ENCODE measurements around the gene BUD23.
A peak's percentile ranks its signal among the peaks of the same experiment; 100 is the strongest.
"Not testable (repeated sequence)": the region's sequence is repeated elsewhere in the genome, so short reads cannot be mapped to it uniquely, and the experiment has no call there.

Gene BUD23

DNA sequence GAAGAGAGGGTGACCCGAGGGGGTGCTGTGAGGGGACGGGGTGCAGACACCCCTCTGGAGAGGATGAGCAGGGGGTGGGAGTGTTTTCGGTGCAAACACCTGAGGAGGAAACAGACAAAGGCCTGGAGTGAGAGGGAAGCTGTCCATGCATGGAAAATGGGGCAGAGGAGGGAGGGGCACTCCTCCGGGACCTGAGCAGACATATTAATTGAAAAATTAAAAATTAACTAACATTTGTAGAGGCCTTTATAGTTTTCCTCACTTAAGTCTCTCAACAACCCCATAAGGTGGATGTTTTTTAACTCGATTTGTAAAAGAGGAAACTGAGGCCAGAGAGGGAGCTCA lies 14.5 kb upstream of the BUD23 start:
- DNase-seq: no peak

DNA sequence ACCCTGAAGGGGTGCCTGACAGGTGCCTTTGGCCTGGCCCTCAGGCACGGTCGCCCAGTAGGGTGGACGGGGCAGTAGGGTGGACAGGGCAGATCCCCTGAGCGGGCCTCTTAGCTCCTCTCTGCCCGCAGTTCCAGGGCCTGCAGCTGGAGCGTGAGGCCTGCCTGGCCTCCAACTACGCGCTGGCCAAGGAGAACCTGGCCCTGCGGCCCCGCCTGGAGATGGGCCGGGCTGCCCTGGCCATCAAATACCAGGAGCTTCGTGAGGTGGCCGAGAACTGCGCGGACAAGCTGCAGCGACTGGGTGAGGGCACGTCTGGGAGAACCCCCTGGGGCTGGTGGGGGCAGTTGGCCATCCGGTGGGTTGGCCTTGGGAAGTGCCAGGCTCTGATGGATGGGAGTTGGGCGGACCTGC lies 14.1 kb upstream of the BUD23 start:
- no peak for DNase-seq

DNA sequence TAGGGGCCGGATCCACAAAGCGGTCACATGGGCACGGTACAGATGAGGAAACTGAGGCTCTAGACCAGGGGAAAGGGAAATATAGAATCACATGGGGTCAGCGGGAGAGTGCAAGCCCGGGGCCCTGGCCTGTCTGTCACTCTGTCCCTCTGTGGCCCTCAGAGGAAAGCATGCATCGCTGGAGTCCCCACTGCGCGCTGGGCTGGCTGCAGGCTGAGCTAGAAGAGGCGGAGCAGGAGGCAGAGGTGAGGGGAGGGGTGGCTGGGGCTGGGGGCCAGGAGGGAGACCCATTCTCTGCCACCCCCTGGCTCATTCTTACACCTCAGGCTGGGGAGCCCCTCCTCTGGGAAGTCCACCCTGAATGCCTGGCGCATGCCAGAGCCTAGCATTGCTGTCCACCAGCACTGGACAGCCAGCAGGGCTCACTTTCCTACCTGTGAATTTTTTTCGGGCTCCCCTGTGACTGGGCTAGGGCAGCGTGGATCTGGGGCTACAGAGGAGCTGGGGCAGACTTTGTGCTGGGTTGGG lies 13.5 kb upstream of the BUD23 start:
- DNase-seq: no peak

DNA sequence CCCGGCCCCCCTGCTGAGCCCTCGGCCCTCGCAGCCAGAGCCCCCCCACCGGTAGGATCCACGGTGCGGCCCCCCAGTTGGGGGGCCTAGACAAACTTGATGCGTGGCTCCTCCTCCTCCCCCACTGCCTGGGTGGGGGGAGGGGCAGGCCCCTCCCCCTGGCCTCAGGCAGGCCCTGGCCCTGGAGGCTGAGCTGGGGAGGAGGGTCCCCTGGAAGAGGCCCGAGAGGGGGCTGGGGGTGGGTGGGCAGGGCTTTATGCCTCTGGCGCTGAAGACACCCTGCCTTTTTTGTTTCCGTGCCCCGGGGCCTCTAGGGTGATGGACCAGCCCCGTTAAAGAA lies 12.1 kb upstream of the BUD23 start:
- DNase-seq: no peak

DNA sequence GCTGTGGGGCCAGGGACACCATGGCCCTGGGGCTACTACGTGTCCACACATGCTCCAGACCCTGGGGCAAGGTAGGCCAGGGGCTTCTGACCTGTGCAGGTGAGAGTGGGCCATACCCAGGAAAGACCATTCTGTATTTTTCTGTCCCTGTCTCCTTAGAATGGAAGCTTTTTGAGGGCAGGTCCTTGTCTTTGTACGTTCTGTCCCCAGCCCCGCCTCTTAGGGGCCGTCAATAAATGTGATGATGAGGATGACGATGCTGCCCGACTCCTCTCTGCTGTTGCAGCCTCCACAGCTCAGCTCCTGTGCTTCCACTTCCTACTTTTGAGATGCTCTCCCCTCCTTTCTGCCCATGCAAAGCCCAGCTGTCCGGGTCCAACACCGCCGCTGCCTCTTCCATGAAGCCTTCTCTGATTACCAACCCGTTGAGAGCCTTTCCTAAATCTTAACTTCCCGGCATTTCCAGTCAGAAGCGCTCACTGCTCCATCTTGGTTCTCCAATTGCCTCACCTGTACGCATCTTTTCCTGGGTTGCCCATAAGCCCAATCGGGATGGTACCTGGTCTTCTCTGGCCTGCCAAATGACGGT lies 11.4 kb upstream of the BUD23 start:
- DNase-seq: no peak

DNA sequence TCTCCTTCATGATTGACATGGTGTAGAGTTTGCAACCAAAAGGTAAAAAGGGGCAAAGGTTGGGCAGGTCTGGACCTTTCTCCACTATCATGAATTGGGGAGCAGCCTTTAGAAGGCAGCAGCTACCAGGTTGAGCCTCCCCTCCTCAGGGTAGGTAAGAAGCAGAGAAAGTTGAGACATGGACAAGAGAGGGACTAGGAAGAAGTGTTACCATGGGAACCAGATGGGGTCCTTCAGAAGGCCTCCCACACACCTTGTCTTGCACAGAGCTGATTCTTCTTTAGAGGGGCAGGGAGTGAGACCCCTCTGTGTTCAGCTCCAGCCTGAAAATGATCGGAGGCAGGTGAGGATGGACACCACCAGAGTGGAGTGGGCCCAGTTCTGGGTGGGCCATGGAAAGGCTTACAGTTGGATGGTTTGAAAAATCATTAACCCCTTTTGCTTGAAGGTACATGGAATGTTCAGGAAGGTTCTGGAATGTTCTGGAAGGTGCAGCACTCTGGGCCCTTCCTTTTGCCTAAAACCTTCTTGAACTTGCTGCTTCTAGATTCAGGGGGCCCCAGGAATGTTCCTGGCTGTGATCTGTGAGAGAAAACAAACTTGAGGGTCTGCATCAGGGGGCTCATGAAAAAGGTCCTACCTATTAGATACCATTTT lies 8.8 kb upstream of the BUD23 start:
- no peak for DNase-seq

DNA sequence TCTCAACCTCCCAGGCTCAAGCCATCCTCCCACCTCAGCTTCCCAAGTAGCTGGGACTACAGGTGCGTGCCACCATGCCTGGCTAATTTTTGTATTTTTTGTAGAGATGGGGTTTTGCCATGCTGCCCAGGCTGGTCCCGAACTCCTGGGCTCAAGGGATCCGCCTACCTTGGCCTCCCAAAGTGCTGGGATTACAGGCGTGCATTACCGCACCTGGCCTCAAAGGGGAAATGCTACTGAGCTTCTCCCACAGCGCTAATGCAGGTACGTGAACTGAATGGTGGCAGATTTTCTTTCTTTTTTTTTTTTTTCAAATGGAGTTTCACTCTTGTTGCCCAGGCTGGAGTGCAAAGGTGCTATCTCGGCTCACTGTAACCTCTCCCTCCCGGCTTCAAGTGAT lies 7.3 kb upstream of the BUD23 start:
- not testable (repeated sequence) for DNase-seq

DNA sequence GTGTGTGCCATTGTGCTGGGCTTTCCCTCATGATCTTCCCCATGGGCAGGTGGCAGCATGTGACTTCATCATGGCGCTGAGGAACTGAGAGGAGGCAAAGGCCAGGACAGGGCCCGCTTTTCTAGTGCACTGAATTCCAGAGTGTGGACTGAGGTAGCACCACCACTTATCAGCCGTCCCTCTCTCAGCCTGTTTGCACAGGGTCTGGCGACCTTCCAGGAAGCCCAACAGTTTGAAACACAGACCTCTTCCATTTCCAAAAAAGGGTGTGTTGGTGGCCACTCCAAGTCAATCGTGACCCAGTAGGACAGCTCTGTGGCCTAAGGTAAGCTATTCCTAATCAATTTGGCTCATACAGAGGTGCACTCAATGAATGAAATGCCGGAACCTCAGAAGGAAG lies 4.5 kb upstream of the BUD23 start:
- DNase-seq: no peak

DNA sequence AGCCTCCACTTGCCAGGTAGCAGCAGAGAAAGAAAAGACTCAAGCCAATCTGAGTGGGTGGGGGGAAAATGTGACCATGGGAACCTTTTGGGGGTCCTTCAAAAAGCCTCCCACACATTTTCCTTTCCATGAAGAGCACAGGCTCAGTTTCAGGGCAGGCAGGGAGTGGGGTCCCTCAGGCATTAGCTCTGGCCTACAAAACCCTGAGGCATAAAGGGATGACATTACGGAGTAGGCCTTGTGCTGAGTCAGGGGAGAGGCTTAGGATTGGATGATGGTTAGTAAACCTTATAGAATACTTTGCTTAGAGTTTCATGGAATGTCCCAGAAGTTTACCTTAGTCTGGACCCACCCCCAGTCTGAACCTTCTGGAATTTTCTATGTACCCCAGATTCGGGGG lies 3.7 kb upstream of the BUD23 start:
- no peak for DNase-seq

DNA sequence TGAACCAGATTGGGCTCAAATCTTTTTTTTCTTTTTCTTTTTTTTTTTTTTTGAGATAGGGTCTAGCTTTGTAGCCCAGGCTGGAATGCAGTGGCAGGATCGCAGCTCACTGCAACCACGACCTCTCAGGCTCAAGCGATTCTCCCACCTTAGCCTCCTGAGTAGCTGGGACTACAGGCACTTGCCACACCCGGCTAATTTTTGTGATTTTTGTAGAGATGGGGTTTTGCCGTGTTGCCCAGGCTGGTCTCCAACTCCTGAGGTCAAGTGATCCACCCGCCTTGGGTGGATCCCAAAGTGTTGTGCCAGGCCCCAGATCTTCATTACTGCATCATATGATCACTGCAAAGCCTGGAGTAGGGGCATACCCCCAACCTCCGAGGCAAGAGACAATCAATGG lies 2.9 kb upstream of the BUD23 start:
- DNase-seq: no peak

DNA sequence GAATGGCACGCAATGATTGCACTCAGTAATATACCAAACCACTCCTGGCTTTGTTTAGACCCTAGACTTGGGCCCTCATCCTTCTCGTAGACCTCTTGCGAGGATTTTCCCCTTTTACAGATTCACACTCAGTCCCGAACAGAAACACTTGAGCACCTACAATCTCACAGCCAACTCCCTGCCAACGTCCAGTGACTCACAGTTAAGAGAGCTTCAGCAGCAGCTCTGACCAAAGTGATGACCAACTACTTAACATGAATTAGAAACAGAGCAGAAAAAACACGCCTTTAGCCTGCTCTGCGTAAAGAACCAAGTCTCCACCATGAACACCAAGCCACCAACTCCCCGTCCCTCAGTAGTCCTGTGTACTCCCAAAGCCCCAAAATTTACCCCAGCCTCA lies 2.4 kb upstream of the BUD23 start:
- DNase-seq: no peak

DNA sequence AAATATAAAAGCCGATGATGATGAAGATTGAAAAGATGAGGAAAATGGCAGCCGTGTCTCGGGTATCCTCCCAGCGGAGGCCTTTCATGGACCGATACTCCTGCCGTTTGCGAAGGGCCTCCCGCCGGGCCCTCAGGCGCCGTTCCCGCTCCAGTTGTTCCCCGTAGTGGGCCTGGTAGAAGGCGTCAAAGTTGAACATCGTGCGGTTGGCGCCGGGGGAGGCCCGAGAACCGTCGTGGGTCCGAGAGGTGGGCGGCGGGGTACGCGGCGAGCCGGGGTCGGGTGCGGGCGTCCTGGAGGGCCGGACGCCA lies 697 bp upstream of the BUD23 start:
- no peak for DNase-seq

DNA sequence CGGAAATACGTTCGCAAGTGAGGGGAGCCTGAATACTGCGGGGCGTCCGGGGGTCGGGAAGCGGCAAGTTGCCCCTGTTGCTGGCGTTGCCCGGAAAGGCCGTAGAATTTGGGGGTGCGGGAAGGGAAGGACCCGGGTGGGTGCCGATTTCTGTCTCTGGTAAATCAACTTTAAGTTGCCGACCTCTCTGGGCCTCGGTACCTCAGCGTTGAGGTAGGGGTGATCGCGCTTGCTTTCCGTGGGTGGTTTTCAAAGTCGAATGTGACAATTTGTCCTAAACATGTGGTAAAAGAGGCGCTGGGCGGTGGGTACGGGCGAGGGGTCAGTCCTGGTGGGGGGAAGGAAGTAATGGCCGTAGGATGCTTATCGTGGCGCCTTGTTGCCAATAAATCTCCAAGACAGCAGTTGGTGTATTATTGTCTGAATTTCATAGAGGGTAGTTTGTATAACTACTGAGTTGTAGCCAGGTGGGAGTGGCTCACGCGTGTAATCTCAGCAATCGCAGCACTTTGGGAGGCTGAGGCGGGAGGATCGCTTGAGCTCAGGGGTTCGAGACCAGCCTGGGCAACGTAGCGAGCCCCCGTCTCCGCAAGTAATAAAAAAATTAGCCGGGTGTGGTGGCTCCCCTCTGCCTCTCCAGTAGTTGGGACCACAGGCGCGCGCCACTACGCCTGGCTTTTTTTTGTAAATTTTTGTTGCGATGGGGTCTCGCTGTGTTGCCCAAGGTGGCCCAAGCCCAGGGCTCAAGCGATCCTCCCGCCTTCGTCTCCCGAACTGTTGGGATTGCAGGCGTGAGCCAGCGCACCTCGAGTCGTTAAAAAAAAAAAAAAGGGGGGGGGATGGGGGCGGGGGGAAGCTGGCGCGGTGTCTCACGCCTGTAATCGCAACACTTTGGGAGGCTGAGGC lies 644 bp downstream of the BUD23 start:
- peak in 1 of 2 experiments; percentile 21 for DNase-seq

DNA sequence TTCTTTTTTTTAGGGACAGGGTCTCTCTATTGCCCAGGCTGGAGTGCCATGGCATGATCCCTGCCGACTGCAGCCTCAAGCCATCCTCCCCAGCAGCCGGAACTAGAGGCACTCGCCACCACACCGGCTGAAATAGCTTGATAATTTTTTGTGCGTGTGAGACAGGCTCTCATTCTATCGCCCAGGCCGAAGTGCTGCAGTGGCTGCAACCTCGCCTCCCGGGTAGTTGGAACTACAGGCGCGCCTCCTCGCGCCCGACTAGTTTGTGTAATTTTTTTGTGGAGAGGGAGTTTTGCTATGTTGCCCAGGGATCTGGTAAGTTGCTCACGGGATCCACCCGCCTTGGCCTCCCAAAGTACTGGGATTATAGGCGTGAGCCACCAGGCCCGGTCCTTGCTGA lies 1.9 kb downstream of the BUD23 start:
- DNase-seq: no peak

DNA sequence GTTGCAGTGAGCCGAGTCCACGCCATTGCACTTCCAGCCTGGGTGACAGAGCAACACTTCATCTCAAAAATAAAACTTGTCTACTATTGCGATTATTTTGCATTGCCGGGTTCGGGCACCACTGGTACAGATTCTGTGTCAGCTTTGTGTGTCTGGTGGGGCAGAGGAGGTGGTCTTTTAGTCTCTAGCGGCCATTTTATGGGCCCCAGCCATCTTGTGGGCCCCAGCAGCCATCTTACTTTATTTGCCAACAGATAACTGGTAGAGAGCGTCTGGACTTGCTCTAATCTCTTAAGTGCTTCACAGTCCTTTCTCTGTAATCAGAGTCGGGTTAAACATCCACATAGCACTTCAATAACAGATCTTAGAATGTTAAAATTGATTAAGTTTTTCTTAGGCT lies 4.9 kb downstream of the BUD23 start:
- DNase-seq: no peak

DNA sequence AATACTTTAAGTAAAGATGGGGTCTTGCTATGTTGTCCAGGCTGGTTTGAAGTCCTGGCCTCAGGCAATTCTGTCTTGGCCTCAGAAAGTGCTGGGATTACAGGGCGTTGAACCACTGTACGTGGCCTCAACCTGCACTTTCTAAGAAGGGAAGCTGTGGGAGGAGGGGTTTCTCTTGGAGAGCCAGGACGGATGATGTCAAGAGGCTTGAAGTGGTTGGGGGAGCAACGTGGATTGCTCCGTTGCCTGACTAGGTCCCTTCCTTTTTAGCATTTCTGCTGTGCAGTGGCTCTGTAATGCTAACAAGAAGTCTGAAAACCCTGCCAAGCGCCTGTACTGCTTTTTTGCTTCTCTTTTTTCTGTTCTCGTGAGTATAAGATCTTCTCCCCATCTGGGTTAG lies 7.2 kb downstream of the BUD23 start:
- DNase-seq: no peak

DNA sequence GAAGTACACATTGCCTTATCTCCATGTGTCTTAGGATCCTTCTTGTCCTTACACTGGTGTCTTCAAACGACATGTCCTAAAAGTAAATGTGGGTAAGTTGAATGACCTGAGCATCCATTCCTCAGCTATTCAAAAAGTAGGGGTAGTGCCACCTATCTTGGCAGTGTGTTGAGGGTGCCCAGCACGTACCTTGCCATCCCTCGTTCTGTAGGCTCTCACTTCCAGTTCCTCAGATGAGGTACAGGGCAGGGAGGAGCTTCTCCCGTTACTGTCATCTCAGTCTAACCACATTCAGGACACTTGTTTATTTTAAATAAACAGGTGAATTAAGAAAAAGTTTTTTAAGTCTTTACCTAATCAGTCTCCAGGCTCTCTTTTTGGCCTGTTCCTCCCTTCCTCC lies 13.0 kb downstream of the BUD23 start:
- DNase-seq: no peak

DNA sequence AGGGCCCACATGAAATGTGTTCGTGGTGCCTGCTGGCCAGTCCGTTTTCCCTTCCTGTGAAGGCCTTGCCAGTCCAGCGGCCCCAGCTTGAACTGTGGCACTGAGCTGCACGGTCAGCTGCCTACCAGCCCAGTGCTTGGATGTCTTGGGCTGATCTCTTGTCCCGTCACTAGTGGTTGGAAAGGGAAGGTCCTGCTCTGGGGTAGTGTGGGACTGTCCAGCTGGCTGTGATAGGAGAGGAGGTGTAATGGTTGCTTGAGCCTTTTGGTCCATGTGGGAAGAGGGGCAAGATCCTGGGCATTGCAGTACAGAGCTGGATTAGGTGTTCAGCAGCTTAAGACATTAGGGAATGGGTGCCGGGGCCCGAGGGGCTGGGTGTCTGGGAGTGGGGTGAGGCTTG lies 15.0 kb downstream of the BUD23 start:
- no peak for DNase-seq

DNA sequence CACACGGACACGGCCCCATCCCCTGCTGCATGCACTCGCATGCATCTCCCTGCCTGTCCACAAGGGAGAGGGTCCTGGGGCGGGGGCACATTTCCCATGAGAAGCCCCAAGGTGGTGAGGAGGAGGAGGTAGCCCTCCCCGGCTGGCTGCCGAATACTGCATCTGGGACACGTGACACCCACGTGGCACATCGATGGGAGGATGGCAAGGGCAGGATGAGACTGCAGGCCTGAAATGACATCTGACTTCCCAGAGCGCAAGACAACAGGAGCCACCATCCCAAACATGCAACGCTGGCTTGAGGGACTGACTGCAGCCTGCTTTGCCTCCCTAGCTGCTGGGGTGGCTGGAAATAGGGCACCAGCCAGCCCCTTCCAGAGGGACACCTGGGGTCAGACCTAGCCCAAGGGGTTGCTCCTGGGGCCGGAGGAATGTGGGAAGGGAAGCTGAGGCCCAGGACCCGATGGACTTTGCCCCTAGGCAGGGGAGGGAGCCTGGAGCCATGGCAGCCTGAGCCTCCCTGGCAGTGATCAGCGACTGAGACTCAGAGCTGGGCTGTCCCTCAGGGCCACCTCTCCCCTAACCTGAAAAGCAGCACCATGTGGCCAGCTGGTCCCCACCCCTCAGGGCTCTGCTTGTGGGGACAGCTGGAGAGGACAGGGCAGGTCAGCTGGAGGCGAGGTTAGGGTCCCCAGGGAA lies 16.1 kb downstream of the BUD23 start:
- no peak for DNase-seq

DNA sequence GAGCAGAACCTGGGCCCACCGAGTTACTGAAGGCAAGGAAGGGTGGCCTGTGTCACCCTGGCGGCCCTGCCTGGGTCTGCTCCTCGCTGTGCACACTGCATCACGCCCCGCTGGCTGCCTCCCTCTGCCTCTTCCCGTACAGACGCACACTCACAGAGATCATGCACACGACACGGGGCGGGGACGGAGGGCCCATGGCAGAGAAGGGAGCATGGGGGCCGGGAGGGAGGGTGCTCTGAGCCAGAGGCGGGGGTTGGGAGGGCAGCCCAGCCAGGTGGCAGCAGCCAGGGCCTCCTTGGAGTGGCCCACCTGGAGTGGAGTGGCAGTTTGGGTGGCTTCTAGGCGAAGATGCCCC lies 16.6 kb downstream of the BUD23 start:
- no peak for DNase-seq

DNA sequence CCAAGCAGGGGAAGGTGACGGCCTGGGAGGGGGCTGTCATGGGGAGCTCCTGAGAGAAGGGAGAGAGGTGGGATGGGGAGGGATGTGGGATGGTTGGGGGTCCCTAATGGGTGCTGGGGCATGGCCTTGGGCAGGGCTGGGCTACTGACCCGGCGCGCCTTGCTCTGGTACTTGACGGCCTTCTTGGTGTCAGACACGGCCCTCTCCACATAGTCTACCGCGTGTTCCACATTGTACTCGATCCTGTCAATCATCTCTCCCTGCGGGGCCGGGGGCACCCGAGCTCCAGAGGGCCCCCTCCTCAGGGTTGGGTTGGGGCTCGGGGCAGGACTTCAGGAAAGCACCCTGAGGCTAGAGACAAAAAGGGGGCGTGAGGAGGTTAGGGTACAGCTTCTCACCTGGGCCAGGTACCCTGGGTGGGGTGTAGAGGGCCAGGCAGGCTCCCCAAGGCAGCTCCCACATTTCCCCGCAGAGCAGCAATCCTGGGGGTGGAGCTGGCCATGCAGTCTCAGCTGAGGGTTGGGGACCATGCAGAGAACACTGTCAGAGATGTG lies 17.3 kb downstream of the BUD23 start:
- no peak for DNase-seq

DNA sequence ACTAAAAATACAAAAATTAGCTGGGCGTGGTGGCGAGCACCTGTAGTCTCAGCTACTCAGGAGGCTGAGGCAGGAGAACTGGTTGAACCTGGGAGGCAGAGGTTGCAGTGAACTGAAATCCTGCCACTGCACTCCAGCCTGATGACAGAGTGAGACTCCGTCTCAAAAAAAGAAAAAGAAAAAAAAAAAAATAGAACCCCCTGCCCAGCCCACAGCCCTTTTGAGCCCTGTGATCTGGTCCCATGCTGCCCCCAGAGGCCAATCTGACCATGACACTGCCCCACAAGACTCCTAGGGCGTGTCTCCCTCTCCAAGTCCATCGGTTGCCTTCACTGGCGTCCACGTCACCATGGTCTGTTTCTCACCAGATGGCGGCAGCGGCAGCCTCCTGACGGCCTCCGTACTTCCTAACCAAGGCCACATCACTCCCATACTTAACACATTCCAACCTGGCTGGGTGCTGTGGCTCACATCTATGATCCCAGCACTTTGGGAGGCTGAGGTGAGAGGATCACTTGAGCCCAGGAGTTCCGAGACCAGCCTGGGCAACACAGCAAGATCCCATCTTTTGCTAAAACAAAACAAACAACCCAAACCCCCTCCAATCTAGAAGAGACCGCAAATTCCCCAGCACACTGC lies 18.1 kb downstream of the BUD23 start:
- DNase-seq: no peak

DNA sequence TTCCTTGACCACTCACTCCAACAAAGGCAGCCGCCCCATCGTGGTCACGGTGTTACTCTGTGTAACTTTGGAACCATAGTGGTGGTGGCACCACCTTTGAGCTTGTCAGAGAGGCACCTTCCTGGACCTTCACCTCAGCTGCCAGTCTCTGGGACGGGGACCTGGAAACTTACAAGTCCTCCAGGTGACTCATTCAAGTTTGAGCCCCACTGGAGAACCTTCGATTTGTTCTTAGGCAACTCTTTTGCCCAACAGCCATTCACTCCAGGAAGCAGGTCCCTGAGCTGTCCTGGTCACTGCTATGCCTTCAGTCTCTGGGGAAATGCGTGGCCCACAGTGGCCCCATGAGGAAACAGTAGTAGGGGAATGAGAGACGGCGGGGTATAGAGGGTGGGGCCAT lies 18.8 kb downstream of the BUD23 start:
- no peak for DNase-seq

Data from activated CD4-positive, alpha-beta T cell treated with anti-CD3 and anti-CD28 coated beads, Interleukin-2, amount 50 U/mL, for 4 hours (primary cell).